ENCODE measurements around the gene ANKRD12.
"Not testable (repeated sequence)": the region's sequence is repeated elsewhere in the genome, so short reads cannot be mapped to it uniquely, and the experiment has no call there.

The ANKRD12 gene

DNA sequence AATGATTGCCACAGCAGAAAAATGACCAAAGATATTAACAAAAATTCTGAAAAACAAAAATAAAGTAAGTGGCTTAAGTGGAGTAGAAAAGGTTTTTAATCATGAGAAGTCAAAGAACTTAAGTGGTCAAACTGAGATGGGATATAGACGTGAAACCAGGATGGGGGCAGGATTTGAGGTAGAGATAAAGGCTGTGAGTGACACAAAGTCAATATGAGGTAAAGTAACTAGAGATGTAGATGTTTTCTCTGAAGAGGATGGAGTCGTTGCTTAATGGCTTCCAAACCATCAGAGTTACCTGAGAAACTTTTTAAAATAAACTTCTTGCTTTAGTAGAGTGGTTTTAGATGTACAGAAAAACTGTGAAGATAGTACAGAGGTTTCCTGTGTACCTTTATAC is 21.2 kb downstream of the ANKRD12 start (continued):
- TF ChIP-seq ZNF169 (tag by site-specific recombination; IDR thresholded peaks at IDR 0.05) (no peak), ZNF596 (tag by site-specific recombination; IDR thresholded peaks at IDR 0.05) (no peak), MEIS1 (CRISPR knock-in tag; IDR thresholded peaks at IDR 0.05; ENCODE audit: borderline replicate concordance) (no peak), ZNF473 (tag by site-specific recombination; IDR thresholded peaks at IDR 0.05) (no peak)

DNA sequence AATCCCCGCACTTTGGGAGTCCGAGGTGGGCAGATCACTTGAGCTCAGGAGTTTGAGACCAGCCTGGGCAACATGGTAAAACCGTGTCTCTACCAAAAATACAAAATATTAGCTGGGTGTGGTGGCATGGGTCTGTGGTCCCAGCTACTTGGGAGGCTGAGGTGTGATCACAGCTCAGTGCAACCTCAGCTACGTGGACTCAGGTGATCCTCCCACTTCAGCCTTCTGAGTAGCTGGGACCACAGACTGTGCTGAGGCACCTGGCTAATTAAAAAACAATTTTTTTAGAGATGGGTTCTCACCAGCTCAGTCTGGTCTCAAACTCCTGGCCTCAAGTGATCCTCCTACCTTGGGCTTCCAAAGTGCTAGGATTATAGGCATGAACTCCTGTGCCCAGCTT is 23.4 kb downstream of the ANKRD12 start:
- ChIA-PET CTCF (interaction anchor here (0.6 to 1.4 kb wide), 2 partner anchors 11 to 289 kb away, joined by 3 to 6 read pairs; no protein-coding TSS in a partner anchor), POLR2A (interaction anchor here (1.0 kb wide), 1 partner anchor 174 kb away, joined by 3 read pairs; the partner anchor contains the start of gene TWSG1)
- Histone ChIP-seq H3K4me3 (ENCODE audit: low read depth, low read length) (no peak overlapping the region), H3K36me3 (ENCODE audit: control insufficient read depth in 2 of 2, insufficient read depth in 1 of 2, low read length in 2 of 2) (no peaks in the 10 kb centered on the region), H3K9me3 (ENCODE audit: control insufficient read depth, insufficient read depth, low read depth, low read length) (no peaks in the 10 kb centered on the region), H3K4me1 (ENCODE audit: control insufficient read depth, insufficient read depth, low read length) (no peaks in the 10 kb centered on the region), H3K27ac (ENCODE audit: extremely low read depth, low read depth, low read length) (no peak overlapping the region)
- TF ChIP-seq, protein P1, sequence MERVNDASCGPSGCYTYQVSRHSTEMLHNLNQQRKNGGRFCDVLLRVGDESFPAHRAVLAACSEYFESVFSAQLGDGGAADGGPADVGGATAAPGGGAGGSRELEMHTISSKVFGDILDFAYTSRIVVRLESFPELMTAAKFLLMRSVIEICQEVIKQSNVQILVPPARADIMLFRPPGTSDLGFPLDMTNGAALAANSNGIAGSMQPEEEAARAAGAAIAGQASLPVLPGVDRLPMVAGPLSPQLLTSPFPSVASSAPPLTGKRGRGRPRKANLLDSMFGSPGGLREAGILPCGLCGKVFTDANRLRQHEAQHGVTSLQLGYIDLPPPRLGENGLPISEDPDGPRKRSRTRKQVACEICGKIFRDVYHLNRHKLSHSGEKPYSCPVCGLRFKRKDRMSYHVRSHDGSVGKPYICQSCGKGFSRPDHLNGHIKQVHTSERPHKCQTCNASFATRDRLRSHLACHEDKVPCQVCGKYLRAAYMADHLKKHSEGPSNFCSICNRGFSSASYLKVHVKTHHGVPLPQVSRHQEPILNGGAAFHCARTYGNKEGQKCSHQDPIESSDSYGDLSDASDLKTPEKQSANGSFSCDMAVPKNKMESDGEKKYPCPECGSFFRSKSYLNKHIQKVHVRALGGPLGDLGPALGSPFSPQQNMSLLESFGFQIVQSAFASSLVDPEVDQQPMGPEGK (tag by site-specific recombination; IDR thresholded peaks at IDR 0.05): no peak
- TF ChIP-seq, protein P2, sequence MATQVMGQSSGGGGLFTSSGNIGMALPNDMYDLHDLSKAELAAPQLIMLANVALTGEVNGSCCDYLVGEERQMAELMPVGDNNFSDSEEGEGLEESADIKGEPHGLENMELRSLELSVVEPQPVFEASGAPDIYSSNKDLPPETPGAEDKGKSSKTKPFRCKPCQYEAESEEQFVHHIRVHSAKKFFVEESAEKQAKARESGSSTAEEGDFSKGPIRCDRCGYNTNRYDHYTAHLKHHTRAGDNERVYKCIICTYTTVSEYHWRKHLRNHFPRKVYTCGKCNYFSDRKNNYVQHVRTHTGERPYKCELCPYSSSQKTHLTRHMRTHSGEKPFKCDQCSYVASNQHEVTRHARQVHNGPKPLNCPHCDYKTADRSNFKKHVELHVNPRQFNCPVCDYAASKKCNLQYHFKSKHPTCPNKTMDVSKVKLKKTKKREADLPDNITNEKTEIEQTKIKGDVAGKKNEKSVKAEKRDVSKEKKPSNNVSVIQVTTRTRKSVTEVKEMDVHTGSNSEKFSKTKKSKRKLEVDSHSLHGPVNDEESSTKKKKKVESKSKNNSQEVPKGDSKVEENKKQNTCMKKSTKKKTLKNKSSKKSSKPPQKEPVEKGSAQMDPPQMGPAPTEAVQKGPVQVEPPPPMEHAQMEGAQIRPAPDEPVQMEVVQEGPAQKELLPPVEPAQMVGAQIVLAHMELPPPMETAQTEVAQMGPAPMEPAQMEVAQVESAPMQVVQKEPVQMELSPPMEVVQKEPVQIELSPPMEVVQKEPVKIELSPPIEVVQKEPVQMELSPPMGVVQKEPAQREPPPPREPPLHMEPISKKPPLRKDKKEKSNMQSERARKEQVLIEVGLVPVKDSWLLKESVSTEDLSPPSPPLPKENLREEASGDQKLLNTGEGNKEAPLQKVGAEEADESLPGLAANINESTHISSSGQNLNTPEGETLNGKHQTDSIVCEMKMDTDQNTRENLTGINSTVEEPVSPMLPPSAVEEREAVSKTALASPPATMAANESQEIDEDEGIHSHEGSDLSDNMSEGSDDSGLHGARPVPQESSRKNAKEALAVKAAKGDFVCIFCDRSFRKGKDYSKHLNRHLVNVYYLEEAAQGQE (tag by site-specific recombination; IDR thresholded peaks at IDR 0.05): no peak
- TF ChIP-seq ZNF341 (tag by site-specific recombination; IDR thresholded peaks at IDR 0.05; ENCODE audit: low read depth): no peak
- no peak for TF ChIP-seq ZFP41 (tag by site-specific recombination; IDR thresholded peaks at IDR 0.05; ENCODE audit: borderline replicate concordance)
- TF ChIP-seq ZNF610 (tag by site-specific recombination; IDR thresholded peaks at IDR 0.05; ENCODE audit: borderline replicate concordance): no peak
- TF ChIP-seq, protein P3, sequence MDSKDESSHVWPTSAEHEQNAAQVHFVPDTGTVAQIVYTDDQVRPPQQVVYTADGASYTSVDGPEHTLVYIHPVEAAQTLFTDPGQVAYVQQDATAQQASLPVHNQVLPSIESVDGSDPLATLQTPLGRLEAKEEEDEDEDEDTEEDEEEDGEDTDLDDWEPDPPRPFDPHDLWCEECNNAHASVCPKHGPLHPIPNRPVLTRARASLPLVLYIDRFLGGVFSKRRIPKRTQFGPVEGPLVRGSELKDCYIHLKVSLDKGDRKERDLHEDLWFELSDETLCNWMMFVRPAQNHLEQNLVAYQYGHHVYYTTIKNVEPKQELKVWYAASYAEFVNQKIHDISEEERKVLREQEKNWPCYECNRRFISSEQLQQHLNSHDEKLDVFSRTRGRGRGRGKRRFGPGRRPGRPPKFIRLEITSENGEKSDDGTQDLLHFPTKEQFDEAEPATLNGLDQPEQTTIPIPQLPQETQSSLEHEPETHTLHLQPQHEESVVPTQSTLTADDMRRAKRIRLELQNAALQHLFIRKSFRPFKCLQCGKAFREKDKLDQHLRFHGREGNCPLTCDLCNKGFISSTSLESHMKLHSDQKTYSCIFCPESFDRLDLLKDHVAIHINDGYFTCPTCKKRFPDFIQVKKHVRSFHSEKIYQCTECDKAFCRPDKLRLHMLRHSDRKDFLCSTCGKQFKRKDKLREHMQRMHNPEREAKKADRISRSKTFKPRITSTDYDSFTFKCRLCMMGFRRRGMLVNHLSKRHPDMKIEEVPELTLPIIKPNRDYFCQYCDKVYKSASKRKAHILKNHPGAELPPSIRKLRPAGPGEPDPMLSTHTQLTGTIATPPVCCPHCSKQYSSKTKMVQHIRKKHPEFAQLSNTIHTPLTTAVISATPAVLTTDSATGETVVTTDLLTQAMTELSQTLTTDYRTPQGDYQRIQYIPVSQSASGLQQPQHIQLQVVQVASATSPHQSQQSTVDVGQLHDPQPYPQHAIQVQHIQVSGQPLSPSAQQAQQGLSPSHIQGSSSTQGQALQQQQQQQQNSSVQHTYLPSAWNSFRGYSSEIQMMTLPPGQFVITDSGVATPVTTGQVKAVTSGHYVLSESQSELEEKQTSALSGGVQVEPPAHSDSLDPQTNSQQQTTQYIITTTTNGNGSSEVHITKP (tag by site-specific recombination; IDR thresholded peaks at IDR 0.05): no peak
- no peak for TF ChIP-seq ZNF2 (tag by site-specific recombination; IDR thresholded peaks at IDR 0.05)
- TF ChIP-seq KLF1 (tag by site-specific recombination; IDR thresholded peaks at IDR 0.05): no peak

DNA sequence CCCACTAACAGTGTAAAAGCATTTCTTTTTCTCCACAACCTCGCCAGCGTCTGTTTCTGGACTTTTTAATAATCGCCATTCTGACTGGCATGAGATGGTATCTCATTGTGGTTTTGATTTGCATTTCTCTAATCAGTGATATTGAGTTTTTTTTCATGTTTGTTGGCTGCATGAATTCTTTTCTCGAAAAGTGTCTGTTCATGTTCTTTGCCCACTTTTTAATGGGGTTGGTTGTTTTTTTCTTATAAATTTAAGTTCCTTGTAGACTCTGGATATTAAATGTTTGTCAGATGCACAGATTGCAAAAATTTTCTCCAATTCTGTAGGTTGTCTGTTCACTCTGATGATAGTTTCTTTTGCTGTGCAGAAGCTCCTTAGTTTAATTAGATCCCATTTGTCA is 26.1 kb downstream of the ANKRD12 start:
- H3K9me3 ChIP-seq (ENCODE audit: control insufficient read depth, insufficient read depth, low read depth, low read length); POLR2A ChIA-PET; CTCF ChIA-PET; H3K4me3 ChIP-seq (ENCODE audit: low read depth, low read length); H3K4me1 ChIP-seq (ENCODE audit: control insufficient read depth, insufficient read depth, low read length); H3K36me3 ChIP-seq (ENCODE audit: control insufficient read depth in 2 of 2, insufficient read depth in 1 of 2, low read length in 2 of 2); H3K27ac ChIP-seq (ENCODE audit: extremely low read depth, low read depth, low read length): not testable (repeated sequence)

DNA sequence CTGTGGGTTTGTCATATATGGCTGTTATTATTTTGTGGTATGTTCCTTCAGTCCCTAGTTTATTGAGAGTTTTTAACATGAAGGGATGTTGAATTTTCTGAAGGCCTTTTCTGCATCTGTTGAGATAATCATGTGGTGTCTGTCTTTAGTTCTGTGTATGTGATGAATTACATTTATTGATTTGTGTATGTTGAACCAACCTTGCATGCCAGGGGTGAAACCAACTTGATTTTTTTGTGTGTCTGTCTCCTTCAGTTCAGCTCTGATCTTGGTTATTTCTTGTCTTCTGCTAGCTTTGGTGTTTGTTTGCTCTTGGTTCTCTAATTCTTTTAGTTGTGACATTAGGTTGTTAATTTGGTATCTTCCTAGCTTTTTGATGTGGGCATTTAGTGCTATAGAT is 27.6 kb downstream of the ANKRD12 start:
- H3K4me1 ChIP-seq (ENCODE audit: control insufficient read depth, insufficient read depth, low read length); H3K4me3 ChIP-seq (ENCODE audit: low read depth, low read length); H3K27ac ChIP-seq (ENCODE audit: extremely low read depth, low read depth, low read length); CTCF ChIA-PET; H3K9me3 ChIP-seq (ENCODE audit: control insufficient read depth, insufficient read depth, low read depth, low read length); H3K36me3 ChIP-seq (ENCODE audit: control insufficient read depth in 2 of 2, insufficient read depth in 1 of 2, low read length in 2 of 2); POLR2A ChIA-PET: not testable (repeated sequence)

All from HEK293 (cell line).